Lung (tissue), 12 donors: ENCODE results near the gene AK4. TPM values are rescaled to one million over a fixed set of nuclear protein-coding genes. Genes with fewer than 3 reads are reported as not detected.

Source experiments
- ATAC-seq: fragments of 200-7000 bp; cut with Tn5 transposase; one replicate; pipeline ENCODE4 v1.9.1; 2020; ENCODE audit warnings: moderate number of reproducible peaks; ENCODE audit not compliant: insufficient read depth, low FRiP score
- DNase-seq, 3 donors: peaks; one replicate each; pipeline ENCODE4 v3.0.0-alpha.2; 2013 to 2017
- H3K27ac ChIP-seq, 2 donors: one replicate each; pipeline ENCODE4 v1.5.1; 2013; ENCODE audit warnings: mild to moderate bottlenecking in 2 of 2, moderate library complexity in 2 of 2, control low read depth in 1 of 2, inconsistent platforms in 1 of 2, low read depth in 1 of 2, low read length in 1 of 2
- H3K27me3 ChIP-seq, 3 donors: one replicate each; pipeline ENCODE4 v1.5.1; 2013; ENCODE audit warnings: low read length in 2 of 3; ENCODE audit not compliant: control insufficient read depth in 3 of 3, insufficient read depth in 3 of 3
- H3K36me3 ChIP-seq, 4 donors: one replicate each; pipeline ENCODE4 v1.5.1; 2013; ENCODE audit warnings: low read length in 4 of 4, mild to moderate bottlenecking in 1 of 4, moderate library complexity in 1 of 4; ENCODE audit not compliant: control insufficient read depth in 4 of 4, insufficient read depth in 4 of 4
- H3K4me1 ChIP-seq, 5 donors: one replicate each; pipeline ENCODE4 v1.5.1; 2013; ENCODE audit warnings: low read length in 5 of 5, mild to moderate bottlenecking in 2 of 5, moderate library complexity in 1 of 5; ENCODE audit not compliant: control insufficient read depth in 5 of 5, insufficient read depth in 5 of 5
- H3K4me3 ChIP-seq: one replicate; pipeline ENCODE4 v1.5.1; 2013; ENCODE audit warnings: mild to moderate bottlenecking, control low read depth, moderate library complexity
- H3K9ac ChIP-seq, 2 donors: one replicate each; pipeline ENCODE4 v1.5.1; 2013; ENCODE audit warnings: low read length in 2 of 2, control low read depth in 1 of 2; ENCODE audit not compliant: insufficient read depth in 1 of 2
- H3K9me3 ChIP-seq, 4 donors: one replicate each; pipeline ENCODE4 v1.5.1; 2013; ENCODE audit warnings: low read length in 3 of 4, mild to moderate bottlenecking in 1 of 4, moderate library complexity in 1 of 4; ENCODE audit not compliant: control insufficient read depth in 4 of 4, insufficient read depth in 3 of 4
- WGBS, 2 donors: extraction: QIAGEN DNeasy Blood & Tissue Kit; methylation state at CpG; one replicate each; pipeline ENCODE4 v1.1.7; 2013; 5-methylcytosine and 5-hydroxymethylcytosine counted together
- polyA plus RNA-seq, 2 donors: library from polyadenylated mRNA; stranded (reverse); fragments of 200-250 nt; gene quantifications; one replicate each; pipeline ENCODE4 v1.2.1, GENCODE V29; 2013
- total RNA-seq, 2 donors: library from RNA; depleted of rRNA in 1 of 2; stranded (reverse); fragments of >200 nt in 1 of 2; gene quantifications; one replicate each; pipeline ENCODE4 v1.2.1, GENCODE V29; 2014 to 2021
- TF ChIP-seq, protein P1 (sequence below): IDR thresholded peaks from 2 replicates; pipeline ENCODE4 v1.5.1; 2012; ENCODE audit warnings: mild to moderate bottlenecking; ENCODE audit errors: control extremely low read depth, extremely low read depth
- donor health status: control.
- donor health status: control.
- donor health status: Bipolar disorder and iron deficiency.
- donor health status: healthy.
- donor health status: DM: yes; HTN: yes; CAD: no.

The AK4 gene
- total and polyA plus RNA-seq, 4 donors = 1.1 to 13.7 (median 6.5) TPM

DNA sequence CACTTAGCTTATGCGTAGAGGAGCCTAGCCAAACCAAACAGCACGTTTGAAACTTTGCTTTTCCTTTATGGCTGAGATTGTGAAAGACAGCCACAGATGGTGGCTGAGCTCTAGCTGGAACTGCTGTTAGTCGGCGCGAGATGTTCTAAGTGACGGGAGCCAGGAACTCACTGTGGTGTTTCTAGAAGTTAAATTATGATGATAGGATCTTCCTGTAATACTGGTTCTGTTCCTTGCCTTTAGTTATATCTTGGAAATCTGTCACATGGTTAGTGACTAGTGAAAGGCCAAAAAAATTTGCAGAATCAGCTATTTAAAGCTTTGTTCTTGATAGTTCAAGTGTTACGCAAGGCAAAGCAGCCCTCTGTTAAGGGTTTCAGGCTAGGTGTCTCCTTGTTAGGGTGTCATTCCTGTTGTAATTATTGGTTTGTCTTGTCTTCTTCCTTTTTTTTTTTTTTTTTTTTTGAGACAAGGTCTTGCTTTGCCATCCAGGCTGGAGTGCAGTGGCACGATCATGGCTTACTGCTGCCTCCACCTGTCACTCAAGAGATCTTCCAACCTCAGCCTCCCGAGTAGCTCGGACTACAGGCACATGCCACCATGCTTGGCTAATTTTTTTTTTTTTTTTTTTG lies 22.6 kb downstream of the AK4 start:
- no peak overlapping the region for H3K9ac ChIP-seq
- ATAC-seq (no peak), DNase-seq (peak; percentile 15 to 60 (median 42))
- peaks cover 0 to 21% (median 0%) of the 10 kb centered on the region in 5 donors for H3K4me1 ChIP-seq
- no peak overlapping the region for H3K4me3 ChIP-seq
- peaks cover 0 to 13% (median 0%) of the 10 kb centered on the region in 3 donors for H3K27me3 ChIP-seq
- TF ChIP-seq, protein P1, sequence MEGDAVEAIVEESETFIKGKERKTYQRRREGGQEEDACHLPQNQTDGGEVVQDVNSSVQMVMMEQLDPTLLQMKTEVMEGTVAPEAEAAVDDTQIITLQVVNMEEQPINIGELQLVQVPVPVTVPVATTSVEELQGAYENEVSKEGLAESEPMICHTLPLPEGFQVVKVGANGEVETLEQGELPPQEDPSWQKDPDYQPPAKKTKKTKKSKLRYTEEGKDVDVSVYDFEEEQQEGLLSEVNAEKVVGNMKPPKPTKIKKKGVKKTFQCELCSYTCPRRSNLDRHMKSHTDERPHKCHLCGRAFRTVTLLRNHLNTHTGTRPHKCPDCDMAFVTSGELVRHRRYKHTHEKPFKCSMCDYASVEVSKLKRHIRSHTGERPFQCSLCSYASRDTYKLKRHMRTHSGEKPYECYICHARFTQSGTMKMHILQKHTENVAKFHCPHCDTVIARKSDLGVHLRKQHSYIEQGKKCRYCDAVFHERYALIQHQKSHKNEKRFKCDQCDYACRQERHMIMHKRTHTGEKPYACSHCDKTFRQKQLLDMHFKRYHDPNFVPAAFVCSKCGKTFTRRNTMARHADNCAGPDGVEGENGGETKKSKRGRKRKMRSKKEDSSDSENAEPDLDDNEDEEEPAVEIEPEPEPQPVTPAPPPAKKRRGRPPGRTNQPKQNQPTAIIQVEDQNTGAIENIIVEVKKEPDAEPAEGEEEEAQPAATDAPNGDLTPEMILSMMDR = no peak
- no peaks in the 10 kb centered on the region for H3K36me3 ChIP-seq
- H3K9me3 ChIP-seq = no peaks in the 10 kb centered on the region
- H3K27ac ChIP-seq = no peak overlapping the region
- WGBS, 2 donors = 38 to 55% methylated on average over 10 of the region's 10 CpGs

- 77 to 86% methylated on average over 14 of the region's 14 CpGs for WGBS, 2 donors
Observed at GRCh38 chr1:65172936-65173690, 25.1 kb downstream of the AK4 start.

DNA sequence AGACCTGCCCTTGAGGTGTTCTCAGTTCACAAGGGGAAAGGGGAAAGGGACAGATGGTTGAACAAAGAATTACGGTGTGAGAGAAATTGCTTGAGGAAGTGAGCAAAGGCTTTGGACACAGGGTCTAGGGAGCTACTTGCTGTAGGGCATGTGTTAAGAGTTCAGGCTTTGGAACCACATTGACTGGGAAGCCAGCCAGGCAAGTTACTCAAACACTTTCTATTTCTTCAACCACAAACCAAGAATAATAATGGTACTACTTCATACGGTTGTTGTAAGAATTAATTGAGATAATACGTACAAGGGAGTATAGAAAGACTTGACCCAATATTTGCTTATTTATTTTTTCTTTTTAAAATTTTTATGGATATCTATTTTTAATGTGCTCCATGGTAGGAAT lies 26.6 kb downstream of the AK4 start:
- peak in 2 of 3 donors; percentile 14 to 63 for DNase-seq
- no peaks in the 10 kb centered on the region for H3K9me3 ChIP-seq
- peaks cover 0 to 11% (median 0%) of the 10 kb centered on the region in 3 donors for H3K27me3 ChIP-seq
- ATAC-seq = peak; percentile 21
- H3K36me3 ChIP-seq = no peaks in the 10 kb centered on the region
- no peak overlapping the region for H3K4me3 ChIP-seq
- WGBS, 2 donors = 16 to 29% methylated on average over 3 of the region's 3 CpGs
- H3K9ac ChIP-seq = no peak overlapping the region
- peaks cover 0 to 12% (median 0%) of the 10 kb centered on the region in 5 donors for H3K4me1 ChIP-seq
- H3K27ac ChIP-seq = peak overlapping the region in 1 of 2 donors; percentile 42
- TF ChIP-seq, protein P1 = no peak

More at GRCh38 chr1:65172936-65173690, 25.1 kb downstream of the AK4 start:
- peaks cover 0 to 12% (median 0%) of the 10 kb centered on the region in 5 donors for H3K4me1 ChIP-seq
- peaks cover 0 to 9% (median 0%) of the 10 kb centered on the region in 3 donors for H3K27me3 ChIP-seq
- TF ChIP-seq, protein P1 = no peak
- no peaks in the 10 kb centered on the region for H3K9me3 ChIP-seq
- no peak overlapping the region for H3K4me3 ChIP-seq
- no peak overlapping the region for H3K9ac ChIP-seq
- H3K36me3 ChIP-seq = no peaks in the 10 kb centered on the region
- no peak for DNase-seq
- H3K27ac ChIP-seq = no peak overlapping the region
- ATAC-seq = no peak
